Hepatocyte (in vitro differentiated cells): ENCODE results near the gene UBXN11.

Experiments used
- CTCF ChIP-seq: fragments of 200-600 bp; sonication (generic); IDR thresholded peaks from 2 replicates; pipeline ENCODE4 v1.5.1; 2016; ENCODE audit warnings: antibody characterized with exemption, mild to moderate bottlenecking; ENCODE audit not compliant: poor library complexity
- EZH2 ChIP-seq: fragments of 200-600 bp; sonication (generic); IDR thresholded peaks from 2 replicates; pipeline ENCODE4 v1.6.1; 2016; ENCODE audit warnings: antibody characterized with exemption, mild to moderate bottlenecking, borderline replicate concordance

GRCh38 chr1:26340047-26340481 lies 33.6 kb upstream of the UBXN11 start:
- TF ChIP-seq EZH2 (no peak), CTCF (no peak)
